Measurements from ENCODE around the gene PFDN1.

The PFDN1 gene

DNA sequence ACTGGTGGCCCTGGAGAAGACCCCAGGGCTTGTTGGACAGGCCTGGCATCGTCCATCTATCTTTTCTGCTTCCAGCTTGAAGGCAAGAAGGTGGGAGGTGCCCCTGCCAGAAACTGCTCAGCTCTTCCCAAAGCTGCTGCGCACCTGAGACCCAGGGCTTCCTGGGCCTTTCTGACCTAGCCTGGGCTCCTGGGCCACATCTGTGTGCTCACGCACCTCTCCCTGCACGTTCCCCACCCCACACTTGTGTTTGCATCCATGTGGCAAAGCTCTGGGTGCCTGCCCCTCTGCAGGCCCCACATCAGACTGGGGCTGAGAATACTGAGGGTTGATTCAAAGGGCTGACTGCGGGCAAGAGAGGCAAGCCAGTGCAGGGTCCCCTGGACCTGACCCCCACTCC, 63.4 kb downstream of the PFDN1 start:
- DNase-seq (ENCODE audit: low read depth) = no peak

DNA sequence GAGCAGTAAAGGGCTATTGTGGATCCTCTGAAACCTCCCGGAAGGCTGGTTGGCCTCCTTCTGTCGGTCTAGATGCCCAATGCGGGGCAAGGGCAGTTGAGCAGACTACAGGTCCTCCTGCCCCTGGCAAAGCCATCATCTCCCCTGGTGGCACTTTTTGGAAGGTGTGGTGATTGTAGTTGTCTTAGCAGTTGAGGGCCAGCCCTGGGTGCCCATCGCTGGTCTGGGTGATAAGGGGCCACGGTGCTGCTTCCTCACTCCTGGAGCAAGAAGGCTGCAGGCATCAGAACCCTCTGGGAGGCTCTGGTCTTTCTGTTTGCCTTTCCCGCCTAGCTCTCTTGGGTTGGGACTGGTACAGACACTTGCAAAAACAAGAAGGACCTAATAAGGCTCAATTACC, 64.1 kb downstream of the PFDN1 start:
- no peak for DNase-seq (ENCODE audit: low read depth)

DNA sequence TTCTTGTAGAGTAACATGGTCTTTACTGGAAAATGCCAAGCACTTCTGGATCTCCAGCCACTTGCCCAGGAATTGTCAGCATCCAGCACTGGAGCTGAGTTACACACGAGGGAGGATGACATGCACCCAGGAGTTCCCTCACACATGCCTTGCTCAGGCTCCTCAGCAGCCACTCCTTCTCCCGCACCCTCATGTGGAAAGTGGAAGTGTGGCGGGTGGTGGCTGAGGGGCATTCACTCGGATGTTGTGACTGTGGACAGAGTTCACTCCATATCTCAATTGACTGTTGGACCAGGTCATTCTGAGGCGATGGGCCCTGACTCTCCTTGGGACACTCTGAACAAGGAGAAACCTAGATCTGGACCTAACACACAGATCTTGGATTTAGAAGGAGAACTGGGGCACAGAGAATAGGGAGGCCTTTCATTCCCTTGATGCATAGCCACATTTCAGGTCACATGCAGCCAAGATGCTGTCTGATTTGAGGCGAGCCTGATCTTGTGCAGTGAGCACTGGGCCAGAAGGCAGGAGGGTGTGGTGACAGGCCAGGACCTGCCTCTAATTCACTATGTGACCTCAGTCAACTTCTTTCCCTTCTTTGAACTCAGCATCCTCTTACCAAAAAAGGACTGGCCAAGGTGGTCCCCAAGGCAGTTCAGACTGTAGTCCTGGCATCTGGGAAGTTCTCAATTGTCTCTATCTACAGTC, 65.9 kb downstream of the PFDN1 start:
- DNase-seq (ENCODE audit: low read depth) = no peak

DNA sequence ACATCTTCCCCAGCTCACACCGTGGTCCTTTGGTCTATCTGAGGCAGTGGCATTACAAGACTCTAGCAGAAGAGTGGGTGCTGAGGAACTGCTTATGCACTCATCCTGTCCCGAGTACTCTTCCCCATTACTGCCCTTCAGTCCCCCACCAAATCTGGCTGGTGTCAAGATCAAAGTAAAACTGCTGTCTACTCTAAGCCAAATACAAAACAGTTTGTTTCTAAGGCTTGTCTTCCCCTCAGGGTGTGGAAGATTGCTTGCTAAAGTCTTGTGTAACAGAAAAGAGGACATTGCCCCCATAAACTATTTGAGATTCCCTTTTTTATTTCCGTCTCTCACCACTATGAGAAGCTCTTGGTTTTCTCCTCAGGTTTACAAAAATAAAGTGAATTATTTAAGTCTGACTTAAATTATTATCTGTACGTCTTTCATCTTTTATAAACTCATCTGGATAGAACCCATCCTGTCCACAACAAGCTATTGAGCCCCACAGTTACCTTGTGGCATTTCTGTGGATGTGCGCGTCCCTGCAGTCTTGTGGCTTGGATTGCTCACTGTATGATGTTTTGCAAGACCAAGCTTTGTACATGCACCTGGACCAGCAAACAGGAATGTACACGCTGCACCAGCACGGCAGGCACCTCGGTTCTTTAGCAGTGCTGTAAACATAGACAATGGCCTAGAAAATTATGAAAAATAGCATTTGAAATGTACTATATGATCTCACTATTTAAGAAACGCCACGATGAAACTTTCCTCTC, 66.9 kb downstream of the PFDN1 start:
- DNase-seq (ENCODE audit: low read depth) = no peak

DNA sequence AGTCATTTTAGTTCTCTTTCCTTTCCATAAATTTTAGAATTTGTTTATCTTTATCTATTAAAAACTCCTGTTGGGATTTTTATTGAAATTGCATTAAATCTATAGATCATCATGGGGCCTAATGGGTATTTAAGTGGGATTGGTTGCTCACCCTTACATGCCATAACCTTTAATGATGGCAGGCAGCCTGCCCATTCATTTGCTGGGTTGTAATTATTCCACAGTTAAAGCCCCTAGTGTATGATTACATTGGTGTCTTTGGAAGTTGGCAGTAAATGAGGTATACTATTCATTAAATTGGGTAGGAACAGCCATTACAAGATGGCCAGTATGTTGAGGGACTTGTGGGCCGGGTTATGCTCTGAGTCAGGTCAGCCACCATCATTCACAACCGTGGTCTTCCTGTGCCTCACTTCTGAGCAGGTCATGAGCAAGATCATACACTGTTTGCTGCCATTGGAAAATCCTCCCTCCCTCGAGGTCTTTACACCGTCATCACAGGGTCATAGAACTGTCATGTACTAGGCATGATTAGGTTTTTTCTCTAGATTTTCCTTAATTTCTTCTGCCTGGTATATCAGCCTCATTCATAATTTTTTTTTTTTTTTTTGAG, 68.4 kb downstream of the PFDN1 start:
- DNase-seq (ENCODE audit: low read depth) = no peak

- DNase-seq (ENCODE audit: low read depth) = no peak
Measured at GRCh38 chr5:140232731-140233130, 70.2 kb downstream of the PFDN1 start.

DNA sequence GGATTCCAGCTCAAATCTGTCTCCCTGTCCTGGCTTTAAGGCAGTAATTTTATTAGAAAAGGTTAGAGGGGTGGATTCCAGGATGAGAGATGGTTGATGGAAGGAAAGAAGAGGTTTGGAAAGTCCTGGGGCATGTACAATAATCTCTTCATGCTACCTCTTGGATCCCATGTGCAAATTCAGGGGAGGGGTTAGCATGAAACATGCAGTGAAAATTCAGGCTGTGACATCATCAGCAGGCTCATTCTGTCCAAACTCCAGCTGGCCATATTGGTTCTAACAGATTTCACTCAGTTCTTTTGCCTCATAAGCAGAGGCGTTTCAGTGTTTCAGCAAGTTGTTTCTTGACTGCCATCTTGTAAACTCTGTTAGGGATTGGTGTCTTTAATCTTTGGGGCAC, 72.5 kb downstream of the PFDN1 start:
- no peak for DNase-seq (ENCODE audit: low read depth)

GRCh38 chr5:140228364-140228837, 74.5 kb downstream of the PFDN1 start:
- DNase-seq (ENCODE audit: low read depth) = no peak

- no peak for DNase-seq (ENCODE audit: low read depth)
Measured at GRCh38 chr5:140227046-140227445, 75.9 kb downstream of the PFDN1 start.

DNA sequence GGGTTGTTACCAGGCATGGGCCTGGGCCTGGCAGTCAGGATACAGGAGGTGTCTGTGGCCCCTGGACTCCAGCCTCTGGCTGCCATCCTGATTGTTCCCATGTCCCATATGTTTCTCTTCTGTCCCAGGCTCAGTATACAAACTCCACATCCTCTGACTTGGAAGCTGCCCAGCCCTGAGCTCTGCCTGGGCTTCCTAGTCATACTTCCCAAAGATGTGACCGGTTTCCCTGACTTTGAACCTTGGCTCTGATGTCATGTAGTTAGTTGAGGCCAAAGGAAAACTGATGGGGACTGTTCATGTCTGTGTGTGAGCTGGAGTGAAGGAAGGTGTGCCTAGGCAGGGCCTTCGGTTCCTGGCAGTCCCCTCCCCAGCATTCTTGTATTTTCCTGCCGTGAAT, 77.5 kb downstream of the PFDN1 start:
- no peak for DNase-seq (ENCODE audit: low read depth)

GRCh38 chr5:140224658-140225057, 78.2 kb downstream of the PFDN1 start:
- no peak for DNase-seq (ENCODE audit: low read depth)

DNA sequence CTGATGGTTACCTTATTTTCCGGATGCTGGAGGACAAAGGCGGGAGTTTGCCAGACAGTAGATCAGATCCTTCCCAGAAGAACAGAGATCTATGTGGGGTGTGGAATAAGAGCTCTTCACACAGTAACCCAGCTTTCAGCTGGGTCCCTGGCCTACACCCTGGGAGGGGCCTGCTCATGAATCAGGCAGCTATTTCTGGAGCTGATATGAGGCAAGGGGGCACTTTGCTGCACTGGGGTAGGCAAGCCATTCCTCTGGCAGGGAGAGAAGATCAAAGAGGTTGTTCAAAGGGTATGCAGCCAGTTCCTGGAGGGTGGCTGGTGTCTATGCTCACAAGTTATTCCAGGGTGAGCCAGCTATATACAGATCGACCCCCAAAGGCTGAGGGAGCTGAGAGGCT, 79.3 kb downstream of the PFDN1 start:
- DNase-seq (ENCODE audit: low read depth) = no peak

GRCh38 chr5:140222416-140222815, 80.5 kb downstream of the PFDN1 start:
- no peak for DNase-seq (ENCODE audit: low read depth)

DNA sequence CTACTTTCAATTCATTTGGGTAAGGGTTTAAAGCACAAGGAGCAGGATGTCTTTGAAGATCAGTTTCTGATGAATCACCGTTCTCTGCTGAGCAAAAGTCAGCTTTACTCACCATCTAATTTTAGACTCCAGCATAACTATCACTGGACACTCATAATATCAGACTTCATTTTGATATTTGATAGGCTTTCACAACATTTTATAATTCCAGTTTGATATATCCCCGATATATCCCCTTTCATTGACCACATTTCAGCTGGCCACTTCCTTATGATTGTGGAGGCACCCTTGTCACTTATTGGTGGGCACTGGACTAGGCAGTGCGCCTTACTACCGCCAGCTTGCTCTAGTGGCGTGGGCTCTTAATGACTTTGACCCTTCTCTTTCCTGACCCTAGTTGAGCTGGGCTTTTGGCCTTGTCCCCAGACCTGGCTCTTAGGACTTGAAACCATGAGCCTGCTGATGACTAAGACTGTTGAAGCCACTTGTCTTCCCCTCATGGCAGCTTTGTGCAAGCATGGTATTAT, 81.1 kb downstream of the PFDN1 start:
- no peak for DNase-seq (ENCODE audit: low read depth)

DNA sequence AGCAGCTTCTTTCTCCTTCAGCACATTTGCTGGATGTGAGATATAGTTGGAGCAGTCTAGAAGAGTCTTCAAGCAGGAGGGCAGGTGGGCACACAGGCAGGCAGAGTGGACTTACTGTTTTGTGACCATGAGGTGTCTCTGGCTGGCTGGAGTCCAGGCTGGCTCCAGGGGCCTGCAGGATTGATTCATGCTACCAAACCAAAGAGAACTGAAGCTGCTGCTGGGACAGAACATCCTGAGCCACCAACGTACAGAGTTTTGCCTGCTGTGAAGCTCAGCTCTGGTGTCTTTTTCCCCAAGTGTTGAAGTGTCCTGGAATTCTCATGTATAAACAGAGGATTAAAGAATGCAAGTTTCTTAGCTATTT, 82.2 kb downstream of the PFDN1 start:
- no peak for DNase-seq (ENCODE audit: low read depth)

- DNase-seq (ENCODE audit: low read depth) = no peak
Measured at GRCh38 chr5:140220032-140220697, 82.7 kb downstream of the PFDN1 start.

DNA sequence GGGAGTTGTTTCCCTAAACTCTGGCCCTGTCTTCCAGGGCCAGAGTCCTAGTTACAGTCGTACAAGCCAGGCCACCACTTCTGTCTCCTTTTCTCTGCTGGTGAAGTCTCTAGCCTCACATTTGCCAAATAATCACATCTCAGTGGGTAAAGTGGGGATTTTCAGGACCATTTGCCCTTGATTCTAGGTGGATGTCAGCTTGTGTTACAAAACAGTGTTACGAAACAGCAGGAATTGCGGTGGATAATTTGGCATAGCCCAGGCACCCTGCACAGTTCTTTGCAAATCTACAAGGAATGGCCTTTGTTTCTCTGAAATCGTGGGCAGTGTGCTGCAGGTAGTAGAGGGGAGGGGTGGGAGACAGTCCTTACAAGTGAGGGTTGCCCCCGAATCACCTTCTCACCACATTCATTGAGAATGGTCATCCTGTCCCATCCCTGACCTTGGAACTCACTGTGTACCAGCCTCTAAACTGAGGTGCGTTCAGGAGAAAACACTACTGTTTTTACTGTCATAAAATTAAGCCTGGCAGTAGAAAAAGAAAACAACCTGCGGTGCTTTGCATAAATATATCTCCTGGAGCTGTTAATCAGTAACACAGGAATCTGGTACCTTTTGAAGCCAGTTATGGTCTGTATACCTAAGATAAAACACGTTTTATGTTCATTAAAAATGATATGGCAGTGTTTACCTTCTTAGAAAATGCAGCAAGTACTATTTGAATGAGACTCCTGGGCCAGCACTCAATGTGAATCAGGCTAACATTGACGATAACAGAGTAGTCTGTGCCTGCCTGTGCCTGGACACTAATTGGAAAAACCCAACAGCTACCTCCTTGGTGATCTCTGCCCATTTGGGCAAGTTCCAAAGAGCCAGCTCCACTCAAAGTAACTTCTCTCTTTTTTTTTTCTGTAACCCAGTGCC, 83.6 kb downstream of the PFDN1 start:
- DNase-seq (ENCODE audit: low read depth) = no peak

DNA sequence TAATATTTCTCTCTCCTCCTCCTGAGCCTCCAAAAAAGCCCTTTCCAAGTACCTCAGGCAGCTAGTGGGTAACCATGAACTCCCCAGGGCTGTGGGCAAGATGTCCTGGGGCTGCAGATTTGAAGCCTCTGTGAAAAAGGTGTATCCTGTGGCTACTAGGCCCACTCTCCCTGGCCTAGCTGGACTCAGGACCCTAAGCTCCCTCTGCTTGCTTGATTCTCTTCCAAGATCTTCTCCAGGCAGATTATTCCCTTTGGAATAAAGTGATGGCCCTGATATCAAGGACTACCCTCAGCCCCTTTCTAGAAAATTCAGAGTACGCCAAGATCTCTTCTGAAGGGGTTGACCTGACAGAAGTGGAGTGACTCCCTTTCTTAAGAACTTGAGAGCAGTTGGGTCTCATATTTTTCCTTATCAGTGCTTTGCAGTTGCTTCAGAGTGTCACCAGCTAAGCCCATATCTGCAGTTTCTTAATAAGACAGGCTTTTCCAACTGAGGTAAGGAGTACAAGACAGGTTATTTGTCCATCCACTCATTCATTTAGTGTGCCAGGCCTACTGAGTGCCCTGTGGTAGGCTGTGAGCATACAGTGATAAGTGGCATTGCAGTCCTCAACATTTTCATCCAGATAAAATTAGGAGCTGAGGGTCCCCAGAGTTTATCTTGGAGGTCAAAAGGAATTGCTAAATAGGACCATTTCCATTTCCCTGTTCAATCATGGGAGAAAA, 85.4 kb downstream of the PFDN1 start:
- DNase-seq (ENCODE audit: low read depth) = no peak

GRCh38 chr5:140216478-140217074, 86.3 kb downstream of the PFDN1 start:
- no peak for DNase-seq (ENCODE audit: low read depth)

DNA sequence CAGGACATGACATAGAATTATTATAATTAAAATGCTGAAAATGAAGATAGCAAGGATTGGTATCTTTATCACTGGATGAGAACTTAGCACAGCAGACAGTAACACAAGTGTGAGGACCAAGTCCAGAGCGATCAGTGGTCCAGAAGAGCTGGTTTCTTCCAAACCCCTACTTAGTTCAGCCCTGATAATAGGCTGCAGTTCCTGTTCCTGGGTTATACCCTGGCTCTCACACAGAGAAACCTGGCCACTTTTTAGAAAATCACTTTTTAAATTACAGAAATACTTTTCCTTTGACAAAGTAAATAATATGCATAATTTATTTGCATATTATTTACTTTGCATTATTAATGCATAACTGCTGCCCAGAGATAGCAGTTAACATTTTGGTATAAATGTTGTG, 87.6 kb downstream of the PFDN1 start:
- no peak for DNase-seq (ENCODE audit: low read depth)
